Suprapubic skin (tissue), 4 donors: Measurements from ENCODE around the gene NUDT1.

Source experiments
- CTCF ChIP-seq, 2 donors: fragments of 200-600 bp in 1 of 2; fragments of 450-650 bp in 1 of 2; sonication (generic) in 1 of 2; IDR thresholded peaks; one replicate each; pipeline ENCODE4 v1.5.1; 2016 to 2019; ENCODE audit warnings: antibody characterized with exemption in 2 of 2, mild to moderate bottlenecking in 1 of 2, moderate library complexity in 1 of 2
- POLR2A ChIP-seq, 2 donors: fragments of 450-650 bp; IDR thresholded peaks; one replicate each; pipeline ENCODE4 v1.6.1; 2017; ENCODE audit warnings: antibody characterized with exemption in 2 of 2, mild to moderate bottlenecking in 2 of 2, moderate library complexity in 2 of 2
- POLR2AphosphoS5 ChIP-seq, 3 donors: sonication (generic); formaldehyde crosslinking; IDR thresholded peaks; one replicate each; pipeline ENCODE4 v1.6.1; 2017; ENCODE audit warnings: antibody characterized with exemption in 3 of 3

- TF ChIP-seq CTCF (IDR thresholded peaks at IDR 0.05) (no peak), POLR2A (IDR thresholded peaks at IDR 0.05) (no peak), POLR2AphosphoS5 (IDR thresholded peaks at IDR 0.05) (no peak)
Observed at GRCh38 chr7:2225830-2226229, 16.2 kb upstream of the NUDT1 start.
